ENCODE data around the gene MTMR11. TPM values are rescaled to one million over a fixed set of nuclear protein-coding genes. Genes with fewer than 3 reads are reported as not detected.
"Not testable (repeated sequence)": the region's sequence is repeated elsewhere in the genome, so short reads cannot be mapped to it uniquely, and the experiment has no call there.

Gene MTMR11
- polyA plus RNA-seq, 1 donor from 2014 or later, result 1.6 TPM

GRCh38 chr1:149938668-149939003 is 2.0 kb upstream of the MTMR11 start:
- H2AFZ ChIP-seq (ENCODE audit: low read depth, low read length); H3K4me3 ChIP-seq (ENCODE audit: low read length); H3K27me3 ChIP-seq (ENCODE audit: insufficient read depth, low read depth, low read length); H3K9ac ChIP-seq (ENCODE audit: low read length); H3F3A ChIP-seq (ENCODE audit: insufficient read depth, low read length, poor library complexity, severe bottlenecking); H4K20me1 ChIP-seq (ENCODE audit: insufficient read depth); H3K9me3 ChIP-seq (ENCODE audit: low read length); H3K36me3 ChIP-seq (ENCODE audit: insufficient read depth, low read length); H3K9me2 ChIP-seq (ENCODE audit: insufficient read depth, low read length); H3K27ac ChIP-seq (ENCODE audit: low read length); H3K4me2 ChIP-seq (ENCODE audit: low read length); H3K79me2 ChIP-seq (replicated peaks; ENCODE audit: insufficient read depth, low read length): not testable (repeated sequence)

GRCh38 chr1:149937759-149938158 is 1.1 kb upstream of the MTMR11 start:
- Histone ChIP-seq H3K9ac (ENCODE audit: low read length) (no peak overlapping the region), H3K36me3 (ENCODE audit: insufficient read depth, low read length) (no peaks in the 10 kb centered on the region), H3K27ac (ENCODE audit: low read length) (no peak overlapping the region), H3K4me3 (ENCODE audit: low read length) (no peak overlapping the region), H4K20me1 (ENCODE audit: insufficient read depth) (no peaks in the 10 kb centered on the region), H3K27me3 (ENCODE audit: insufficient read depth, low read depth, low read length) (no peaks in the 10 kb centered on the region), H3K4me2 (ENCODE audit: low read length) (no peak overlapping the region), H3K79me2 (replicated peaks; ENCODE audit: insufficient read depth, low read length) (no peaks in the 10 kb centered on the region), H3F3A (ENCODE audit: insufficient read depth, low read length, poor library complexity, severe bottlenecking) (no peaks in the 10 kb centered on the region), H3K9me3 (ENCODE audit: low read length) (no peaks in the 10 kb centered on the region), H3K9me2 (ENCODE audit: insufficient read depth, low read length) (no peaks in the 10 kb centered on the region), H2AFZ (ENCODE audit: low read depth, low read length) (no peak overlapping the region)
- TF ChIP-seq REST (IDR thresholded peaks at IDR 0.05; ENCODE audit: borderline replicate concordance) (no peak), EZH2 (IDR thresholded peaks at IDR 0.05; ENCODE audit: borderline replicate concordance, insufficient read depth, low read length, poor library complexity, severe bottlenecking) (no peak), CTCF (IDR thresholded peaks at IDR 0.05; ENCODE audit: poor library complexity, severe bottlenecking) (no peak), EP300 (conservative IDR thresholded peaks at IDR 0.05; ENCODE audit: poor library complexity, severe bottlenecking) (no peak), MXI1 (conservative IDR thresholded peaks at IDR 0.05; ENCODE audit: poor library complexity, severe bottlenecking) (no peak), TAF1 (IDR thresholded peaks at IDR 0.05; ENCODE audit: low read depth) (no peak), RAD21 (conservative IDR thresholded peaks at IDR 0.05) (no peak), SMC3 (conservative IDR thresholded peaks at IDR 0.05; ENCODE audit: poor library complexity) (no peak), POLR2AphosphoS5 (IDR thresholded peaks at IDR 0.05) (no peak)

All from neural cell (in vitro differentiated cells).